GM10266 (cell line): ENCODE data around the gene CERCAM.

ENCODE experiments used
- DNase-seq: peaks from one replicate; pipeline ENCODE4 v3.0.0; 2012; ENCODE audit errors: extremely low spot score
- CTCF ChIP-seq: IDR thresholded peaks from 2 replicates; pipeline ENCODE4 v1.5.1; 2012; ENCODE audit warnings: mild to moderate bottlenecking, low read depth; ENCODE audit not compliant: control insufficient read depth, insufficient read depth; ENCODE audit errors: missing control alignments

The CERCAM gene, protein sequence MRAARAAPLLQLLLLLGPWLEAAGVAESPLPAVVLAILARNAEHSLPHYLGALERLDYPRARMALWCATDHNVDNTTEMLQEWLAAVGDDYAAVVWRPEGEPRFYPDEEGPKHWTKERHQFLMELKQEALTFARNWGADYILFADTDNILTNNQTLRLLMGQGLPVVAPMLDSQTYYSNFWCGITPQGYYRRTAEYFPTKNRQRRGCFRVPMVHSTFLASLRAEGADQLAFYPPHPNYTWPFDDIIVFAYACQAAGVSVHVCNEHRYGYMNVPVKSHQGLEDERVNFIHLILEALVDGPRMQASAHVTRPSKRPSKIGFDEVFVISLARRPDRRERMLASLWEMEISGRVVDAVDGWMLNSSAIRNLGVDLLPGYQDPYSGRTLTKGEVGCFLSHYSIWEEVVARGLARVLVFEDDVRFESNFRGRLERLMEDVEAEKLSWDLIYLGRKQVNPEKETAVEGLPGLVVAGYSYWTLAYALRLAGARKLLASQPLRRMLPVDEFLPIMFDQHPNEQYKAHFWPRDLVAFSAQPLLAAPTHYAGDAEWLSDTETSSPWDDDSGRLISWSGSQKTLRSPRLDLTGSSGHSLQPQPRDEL

DNA sequence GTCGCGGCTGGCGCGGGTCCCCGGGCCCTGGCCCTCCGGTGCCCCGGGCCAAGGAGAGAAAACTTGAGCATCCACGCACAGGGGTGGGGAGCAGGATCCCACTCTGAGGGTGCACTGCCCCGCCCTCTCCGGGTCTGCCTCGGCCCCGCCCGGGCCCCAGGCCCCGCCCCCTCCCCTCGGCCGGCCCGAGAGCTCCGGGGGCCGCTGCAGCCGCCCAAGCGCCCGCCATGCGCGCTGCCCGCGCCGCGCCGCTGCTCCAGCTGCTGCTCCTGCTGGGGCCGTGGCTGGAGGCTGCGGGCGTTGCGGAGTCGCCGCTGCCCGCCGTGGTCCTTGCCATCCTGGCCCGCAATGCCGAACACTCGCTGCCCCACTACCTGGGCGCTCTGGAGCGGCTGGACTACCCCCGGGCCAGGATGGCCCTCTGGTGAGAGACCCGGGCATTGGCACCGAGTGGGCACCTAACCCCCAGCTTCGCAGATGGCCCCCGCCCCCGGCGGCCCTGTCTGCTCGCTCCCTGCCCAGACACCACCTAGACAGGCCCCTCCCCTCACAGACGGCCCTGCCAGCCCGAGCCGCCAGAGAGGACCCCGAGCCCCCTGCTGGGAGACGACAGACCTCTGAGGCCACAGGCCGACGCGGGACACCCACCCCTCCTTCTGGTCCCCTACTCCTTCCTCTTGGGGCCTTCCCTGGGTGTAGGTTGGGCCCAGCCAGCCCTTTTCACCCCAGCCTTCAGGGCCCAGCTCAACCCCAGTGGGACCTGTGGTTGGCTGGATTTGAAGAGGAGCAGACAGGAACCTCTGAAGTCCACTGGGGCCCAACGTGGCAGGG is at the start of gene CERCAM:
Gene CERCAM, plus strand, starts transcription at position 207 of the 831 bp plus-strand sequence. Its CDS starts 21 bp downstream, at position 228.
- DNase-seq = peak; percentile 94
- peak; percentile 0 for TF ChIP-seq CTCF

DNA sequence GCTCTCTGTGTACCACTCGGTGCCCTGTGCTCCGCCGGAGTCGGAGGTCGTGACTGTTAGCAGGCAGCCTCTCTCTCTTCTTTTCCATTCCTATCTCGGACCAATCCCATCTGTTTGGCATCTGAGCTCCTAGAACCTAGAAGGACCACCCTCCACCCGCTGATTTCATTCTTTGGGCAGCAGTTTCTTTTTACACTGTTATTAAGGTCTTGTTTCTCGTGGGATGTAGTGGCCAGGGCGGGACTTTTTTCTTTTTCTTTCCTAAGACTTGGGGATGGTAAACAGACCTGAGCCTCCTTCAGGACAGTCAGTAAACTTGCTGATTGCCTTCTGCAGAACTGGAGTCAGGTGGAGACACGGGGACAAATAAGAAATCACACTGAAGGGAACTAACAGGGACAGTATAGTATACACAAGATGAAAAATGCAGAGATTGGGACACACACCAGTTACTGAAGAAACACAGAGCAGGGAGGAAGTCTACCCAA is 49.0 kb upstream of the CERCAM start:
- no peak for TF ChIP-seq CTCF
- DNase-seq = no peak

- no peak for TF ChIP-seq CTCF
- DNase-seq = no peak
Observed at GRCh38 chr9:128372188-128372641, 48.4 kb upstream of the CERCAM start.

DNA sequence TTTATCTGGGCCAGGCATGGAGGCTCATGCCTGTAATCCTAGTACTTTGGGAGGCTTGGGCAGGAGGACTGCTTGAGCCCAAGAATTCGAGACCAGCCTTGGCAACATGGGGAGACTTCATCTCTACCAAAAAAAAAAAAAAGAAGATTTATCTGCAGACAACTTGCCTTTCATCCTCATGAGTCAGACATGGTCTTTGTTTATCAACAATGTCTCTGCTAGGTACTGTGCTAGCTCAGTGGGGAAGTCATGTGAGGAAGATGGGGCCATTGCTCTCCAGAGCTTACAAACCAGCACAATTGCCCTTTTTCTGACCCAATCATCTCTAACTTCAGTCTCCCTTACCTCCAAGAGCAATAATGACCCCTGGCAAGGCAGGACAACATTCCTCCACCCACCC is 47.9 kb upstream of the CERCAM start:
- DNase-seq = no peak
- no peak for TF ChIP-seq CTCF

DNA sequence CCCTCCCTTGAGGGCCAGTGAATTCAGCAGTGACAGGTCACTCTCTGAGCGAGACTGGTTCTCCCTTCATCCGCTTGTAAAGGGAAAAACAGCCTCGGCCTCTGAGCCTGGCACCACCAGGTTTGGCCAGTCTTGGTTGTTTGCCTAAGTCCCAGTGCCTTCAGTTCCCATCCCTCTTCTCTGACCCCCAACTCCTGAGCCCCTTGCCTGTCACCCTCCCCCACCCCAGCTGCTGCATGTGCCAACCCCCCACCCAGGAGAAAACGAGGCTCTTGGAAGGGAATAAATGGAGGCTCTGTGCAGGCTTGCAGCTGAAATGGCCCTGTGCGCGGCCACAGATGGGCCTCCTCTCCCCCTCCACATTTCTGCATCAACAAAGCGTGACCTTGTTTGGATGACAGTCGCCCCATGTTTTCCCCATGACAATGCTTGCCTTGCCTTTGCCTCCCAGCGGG is 46.4 kb upstream of the CERCAM start:
- no peak for DNase-seq
- TF ChIP-seq CTCF = no peak

DNA sequence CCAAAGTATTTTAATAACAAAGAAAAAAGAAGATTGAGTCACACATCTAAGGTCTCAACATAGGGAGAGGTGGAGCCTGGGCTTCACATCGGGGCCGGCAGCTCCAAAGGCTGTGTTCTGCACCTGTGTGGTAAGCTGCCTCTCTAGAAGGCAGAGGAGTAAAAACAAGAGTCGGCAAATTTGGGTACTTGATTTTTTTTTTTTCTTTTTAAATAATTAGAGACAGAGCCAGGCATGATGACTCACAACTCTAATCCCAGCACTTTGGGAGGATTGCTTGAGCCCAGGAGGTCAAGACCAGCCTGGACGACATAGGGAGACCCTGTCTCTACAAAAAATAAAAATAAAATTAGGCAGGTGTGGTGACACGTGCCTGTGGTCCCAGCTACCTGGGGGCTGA is 44.8 kb upstream of the CERCAM start:
- DNase-seq = no peak
- no peak for TF ChIP-seq CTCF
